ENCODE data around the gene B4GALT2.
A peak's percentile ranks its signal among the peaks of the same experiment; 100 is the strongest.

Gene B4GALT2

GRCh38 chr1:43934101-43934985 lies 44.7 kb upstream of the B4GALT2 start:
- no peak for DNase-seq (ENCODE audit: low read depth)
- TF ChIP-seq CTCF (IDR thresholded peaks at IDR 0.05; ENCODE audit: low read depth, low read length, missing control alignments), result peak; percentile 97
- H3K4me3 ChIP-seq (ENCODE audit: low read depth, low read length), result no peak overlapping the region

GRCh38 chr1:43934986-43935324 lies 44.1 kb upstream of the B4GALT2 start:
- no peak overlapping the region for H3K4me3 ChIP-seq (ENCODE audit: low read depth, low read length)
- no peak for TF ChIP-seq CTCF (IDR thresholded peaks at IDR 0.05; ENCODE audit: low read depth, low read length, missing control alignments)
- no peak for DNase-seq (ENCODE audit: low read depth)

- DNase-seq (ENCODE audit: low read depth), result no peak
- no peak overlapping the region; the same call in 1 of the 2 replicates for H3K4me3 ChIP-seq (ENCODE audit: low read depth, low read length)
- TF ChIP-seq CTCF (IDR thresholded peaks at IDR 0.05; ENCODE audit: low read depth, low read length, missing control alignments), result no peak
Measured at GRCh38 chr1:43935711-43936427, 43.1 kb upstream of the B4GALT2 start.

- peak overlapping the region; percentile 20; the same call in 1 of the 2 replicates for H3K4me3 ChIP-seq (ENCODE audit: low read depth, low read length)
- peak; percentile 45 for TF ChIP-seq CTCF (IDR thresholded peaks at IDR 0.05; ENCODE audit: low read depth, low read length, missing control alignments)
- no peak for DNase-seq (ENCODE audit: low read depth)
Measured at GRCh38 chr1:43936431-43937151, 42.4 kb upstream of the B4GALT2 start.

- DNase-seq (ENCODE audit: low read depth), result no peak
- TF ChIP-seq CTCF (IDR thresholded peaks at IDR 0.05; ENCODE audit: low read depth, low read length, missing control alignments), result no peak
- H3K4me3 ChIP-seq (ENCODE audit: low read depth, low read length), result no peak overlapping the region
Measured at GRCh38 chr1:43937179-43937865, 41.7 kb upstream of the B4GALT2 start.

GRCh38 chr1:43938383-43938782 lies 40.6 kb upstream of the B4GALT2 start:
- TF ChIP-seq CTCF (IDR thresholded peaks at IDR 0.05; ENCODE audit: low read depth, low read length, missing control alignments), result no peak
- H3K4me3 ChIP-seq (ENCODE audit: low read depth, low read length), result no peak overlapping the region
- DNase-seq (ENCODE audit: low read depth), result no peak

Measured in GM12864 (cell line).